PFSK-1 (cell line): ENCODE data around the gene SYTL2.

Source experiments
- FOXP2 ChIP-seq: optimal IDR thresholded peaks from 2 replicates; pipeline ENCODE3; 2011; ENCODE audit warnings: borderline replicate concordance, control low read depth, inconsistent platforms; ENCODE audit not compliant: insufficient read depth; ENCODE audit errors: extremely low read length, extremely low read depth
- POLR2AphosphoS5 ChIP-seq: IDR thresholded peaks from 2 replicates; pipeline ENCODE4 v1.6.1; 2012; ENCODE audit warnings: low read depth, mild to moderate bottlenecking, control low read depth, low read length, moderate library complexity
- SIN3A ChIP-seq: IDR thresholded peaks from 2 replicates; pipeline ENCODE4 v1.6.1; 2012; ENCODE audit warnings: mild to moderate bottlenecking, low read length, moderate library complexity, borderline replicate concordance; ENCODE audit not compliant: insufficient read depth
- TAF1 ChIP-seq: IDR thresholded peaks from 2 replicates; pipeline ENCODE4 v1.6.1; 2012; ENCODE audit warnings: low read length, control low read depth, borderline replicate concordance; ENCODE audit not compliant: insufficient read depth
- TF ChIP-seq, protein P1 (sequence below), 2 experiments: IDR thresholded peaks; 2 replicates each; pipeline versions ENCODE4 v1.6.1 to v1.8.0; 2011 to 2012; ENCODE audit warnings: low read depth in 2 of 2, low read length in 2 of 2, control low read depth in 1 of 2, inconsistent platforms in 1 of 2, mild to moderate bottlenecking in 1 of 2, moderate library complexity in 1 of 2; ENCODE audit not compliant: insufficient read depth in 1 of 2

Gene SYTL2

DNA sequence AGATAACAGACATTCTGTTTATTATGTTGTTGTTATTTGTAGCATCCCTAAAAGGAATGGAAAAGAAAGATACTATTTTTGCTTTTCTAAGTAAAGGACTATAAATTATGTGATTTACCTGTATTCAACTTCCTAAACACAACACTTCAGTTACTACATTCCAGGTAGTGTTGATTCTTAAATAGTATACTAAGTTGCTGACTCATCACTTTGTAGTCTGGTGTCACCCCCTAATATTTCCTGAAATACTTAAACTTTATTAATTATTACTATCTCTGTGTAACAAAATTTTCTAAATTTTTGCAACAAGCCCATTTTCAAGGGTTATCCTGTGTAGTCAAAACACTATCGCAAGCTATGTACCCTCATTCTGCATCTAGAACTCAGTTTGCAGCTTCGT, 7.0 kb downstream of the SYTL2 start:
- TF ChIP-seq SIN3A: no peak
- TF ChIP-seq POLR2AphosphoS5: no peak
- no peak for TF ChIP-seq TAF1
- no peak for TF ChIP-seq FOXP2
- TF ChIP-seq, protein P1, sequence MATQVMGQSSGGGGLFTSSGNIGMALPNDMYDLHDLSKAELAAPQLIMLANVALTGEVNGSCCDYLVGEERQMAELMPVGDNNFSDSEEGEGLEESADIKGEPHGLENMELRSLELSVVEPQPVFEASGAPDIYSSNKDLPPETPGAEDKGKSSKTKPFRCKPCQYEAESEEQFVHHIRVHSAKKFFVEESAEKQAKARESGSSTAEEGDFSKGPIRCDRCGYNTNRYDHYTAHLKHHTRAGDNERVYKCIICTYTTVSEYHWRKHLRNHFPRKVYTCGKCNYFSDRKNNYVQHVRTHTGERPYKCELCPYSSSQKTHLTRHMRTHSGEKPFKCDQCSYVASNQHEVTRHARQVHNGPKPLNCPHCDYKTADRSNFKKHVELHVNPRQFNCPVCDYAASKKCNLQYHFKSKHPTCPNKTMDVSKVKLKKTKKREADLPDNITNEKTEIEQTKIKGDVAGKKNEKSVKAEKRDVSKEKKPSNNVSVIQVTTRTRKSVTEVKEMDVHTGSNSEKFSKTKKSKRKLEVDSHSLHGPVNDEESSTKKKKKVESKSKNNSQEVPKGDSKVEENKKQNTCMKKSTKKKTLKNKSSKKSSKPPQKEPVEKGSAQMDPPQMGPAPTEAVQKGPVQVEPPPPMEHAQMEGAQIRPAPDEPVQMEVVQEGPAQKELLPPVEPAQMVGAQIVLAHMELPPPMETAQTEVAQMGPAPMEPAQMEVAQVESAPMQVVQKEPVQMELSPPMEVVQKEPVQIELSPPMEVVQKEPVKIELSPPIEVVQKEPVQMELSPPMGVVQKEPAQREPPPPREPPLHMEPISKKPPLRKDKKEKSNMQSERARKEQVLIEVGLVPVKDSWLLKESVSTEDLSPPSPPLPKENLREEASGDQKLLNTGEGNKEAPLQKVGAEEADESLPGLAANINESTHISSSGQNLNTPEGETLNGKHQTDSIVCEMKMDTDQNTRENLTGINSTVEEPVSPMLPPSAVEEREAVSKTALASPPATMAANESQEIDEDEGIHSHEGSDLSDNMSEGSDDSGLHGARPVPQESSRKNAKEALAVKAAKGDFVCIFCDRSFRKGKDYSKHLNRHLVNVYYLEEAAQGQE (IDR thresholded peaks at IDR 0.05; ENCODE audit: insufficient read depth in 1 of 2, low read depth in 2 of 2, low read length in 2 of 2): no peak

DNA sequence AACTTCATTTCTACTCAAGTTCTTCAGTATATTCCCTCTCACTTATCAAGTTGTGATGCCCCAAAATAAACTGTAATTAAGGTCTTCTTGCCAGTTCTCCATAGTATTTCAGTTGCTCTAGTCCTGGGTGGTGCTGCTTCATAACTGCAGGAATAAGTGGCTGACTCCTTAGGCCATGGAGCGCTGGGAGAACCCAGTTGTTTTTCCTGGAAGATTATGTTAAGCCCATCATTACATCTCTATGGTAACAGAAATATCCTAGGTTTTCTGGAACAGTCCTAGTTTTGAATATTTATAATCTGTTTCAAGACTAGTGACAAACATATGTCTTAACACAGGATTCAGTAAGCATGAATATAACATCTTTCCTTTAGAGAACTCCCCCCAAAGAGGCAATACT, 7.6 kb downstream of the SYTL2 start:
- TF ChIP-seq, protein P1 (IDR thresholded peaks at IDR 0.05; ENCODE audit: insufficient read depth in 1 of 2, low read depth in 2 of 2, low read length in 2 of 2): no peak
- TF ChIP-seq POLR2AphosphoS5 (no peak), FOXP2 (no peak), SIN3A (no peak), TAF1 (no peak)

DNA sequence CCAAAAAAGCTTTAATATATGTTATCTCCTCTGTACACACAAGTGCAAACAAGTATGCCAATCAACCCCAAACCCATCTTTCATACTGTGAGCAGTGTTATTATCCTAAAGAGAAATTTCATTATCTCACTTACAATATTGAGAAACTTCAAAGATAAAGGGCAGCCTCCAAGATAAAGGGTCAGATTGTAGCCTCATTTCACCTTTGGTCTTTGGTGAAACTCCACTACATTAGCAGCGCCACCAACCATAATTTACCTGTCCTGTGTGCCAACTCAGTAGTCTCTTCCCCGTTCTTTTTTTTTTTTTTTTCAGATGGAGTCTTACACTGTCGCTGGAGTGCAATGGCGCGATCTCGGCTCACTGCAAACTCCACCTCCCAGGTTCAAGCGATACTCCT, 9.4 kb downstream of the SYTL2 start:
- TF ChIP-seq TAF1 (no peak), POLR2AphosphoS5 (no peak), FOXP2 (no peak), SIN3A (no peak)
- TF ChIP-seq, protein P1 (IDR thresholded peaks at IDR 0.05; ENCODE audit: insufficient read depth in 1 of 2, low read depth in 2 of 2, low read length in 2 of 2): no peak

DNA sequence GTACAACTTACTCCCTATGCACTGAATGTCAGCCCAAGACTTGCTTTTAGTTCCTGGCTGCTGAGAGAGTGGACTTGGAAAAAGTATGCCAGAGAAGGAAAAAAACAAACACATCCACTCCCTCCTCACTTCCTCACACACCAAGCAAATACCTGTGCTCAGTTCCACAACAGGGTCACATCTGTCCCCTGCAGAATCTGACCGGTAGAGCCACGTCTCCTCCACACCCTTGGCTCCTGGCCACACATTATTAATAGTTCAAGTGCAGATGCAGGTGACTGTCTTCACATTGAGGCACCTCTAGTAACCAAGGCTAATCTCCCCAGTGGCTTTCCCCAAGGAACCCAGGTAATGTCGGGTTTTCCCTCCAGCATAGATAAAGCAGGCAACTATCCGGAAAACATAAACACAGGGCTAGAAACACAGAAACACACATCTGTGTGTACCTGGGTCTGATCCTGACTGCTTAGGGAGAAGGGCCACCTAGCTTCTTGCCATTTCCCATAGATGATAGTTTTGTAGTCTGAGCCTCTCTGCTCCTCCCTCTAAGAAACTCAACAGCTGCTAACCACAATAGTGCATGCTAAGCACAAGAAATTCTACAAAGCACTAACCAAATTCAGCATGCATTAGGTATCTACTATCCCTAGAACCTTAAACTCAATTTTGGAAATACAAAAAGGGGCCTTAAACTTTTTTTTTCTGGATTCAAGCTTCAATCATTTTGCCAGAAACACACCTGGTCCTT, 10.2 kb downstream of the SYTL2 start:
- TF ChIP-seq SIN3A (no peak), FOXP2 (no peak), POLR2AphosphoS5 (no peak), TAF1 (no peak)
- TF ChIP-seq, protein P1 (IDR thresholded peaks at IDR 0.05; ENCODE audit: insufficient read depth in 1 of 2, low read depth in 2 of 2, low read length in 2 of 2): no peak
